ENCODE results near the gene CDKN3. TPM values are rescaled to one million over a fixed set of nuclear protein-coding genes. Genes with fewer than 3 reads are reported as not detected.
"Not testable (repeated sequence)": the region's sequence is repeated elsewhere in the genome, so short reads cannot be mapped to it uniquely, and the experiment has no call there.

The CDKN3 gene
- total RNA-seq, 1 experiment from 2014 or later = 150 TPM

- no peak for DNase-seq (ENCODE audit: low spot score)
These were observed 26.2 kb upstream of the CDKN3 start for GRCh38 chr14:54370323-54371198.

DNA sequence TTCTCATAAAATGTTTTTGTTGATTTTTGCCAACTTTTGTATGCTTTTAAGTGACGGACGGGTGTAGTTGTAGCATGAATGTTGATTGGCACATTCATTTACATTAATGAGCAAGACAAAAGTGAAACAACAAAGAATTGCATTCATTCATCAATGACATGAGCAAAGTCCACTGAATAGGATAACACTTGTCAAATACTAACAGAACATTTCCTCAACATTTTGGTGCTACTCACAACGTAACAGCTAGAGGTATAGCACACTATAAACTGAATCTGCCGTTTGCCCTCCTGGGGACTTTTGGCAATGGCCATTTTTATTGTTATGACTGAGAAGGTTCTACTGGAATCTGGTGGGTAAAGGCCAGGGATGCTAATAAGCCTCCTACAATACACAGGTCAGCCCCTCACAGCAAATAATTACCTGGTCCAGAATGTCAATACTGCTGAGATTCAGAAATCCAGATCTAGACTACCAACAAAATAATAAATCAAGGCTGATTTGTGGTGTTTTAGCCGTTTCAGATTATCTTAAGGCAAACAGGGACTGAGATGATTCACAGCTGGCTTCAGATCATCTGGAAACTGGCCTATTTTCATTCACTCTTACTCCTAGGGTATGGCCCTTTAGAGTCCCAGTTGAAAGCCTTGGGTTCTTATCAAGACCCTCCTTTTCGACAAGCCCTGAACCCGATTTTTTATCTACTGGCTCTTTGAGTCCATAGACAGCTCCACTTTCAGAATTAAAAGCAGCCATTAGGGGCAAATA is 22.5 kb upstream of the CDKN3 start:
- DNase-seq (ENCODE audit: low spot score) = no peak

DNA sequence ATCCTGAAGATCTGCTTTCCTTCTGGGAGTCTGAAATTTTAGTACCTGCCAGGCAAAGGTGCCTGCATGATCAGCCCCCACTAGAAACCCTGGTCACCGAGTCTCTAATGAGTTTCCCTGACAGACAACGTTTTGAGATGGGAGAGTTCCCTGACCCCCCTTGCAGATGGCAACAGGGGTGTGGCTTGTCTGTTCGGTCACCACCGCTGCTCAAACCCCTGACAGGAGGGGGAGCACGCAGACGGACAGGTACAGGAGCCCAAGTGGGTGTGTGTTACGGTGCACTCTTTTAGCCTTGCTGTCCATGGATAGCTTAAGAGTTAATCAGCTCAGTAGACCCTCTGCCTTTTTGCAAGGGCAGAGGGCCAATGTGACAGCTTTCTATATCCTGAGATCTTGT is 19.3 kb upstream of the CDKN3 start:
- no peak for DNase-seq (ENCODE audit: low spot score)

DNA sequence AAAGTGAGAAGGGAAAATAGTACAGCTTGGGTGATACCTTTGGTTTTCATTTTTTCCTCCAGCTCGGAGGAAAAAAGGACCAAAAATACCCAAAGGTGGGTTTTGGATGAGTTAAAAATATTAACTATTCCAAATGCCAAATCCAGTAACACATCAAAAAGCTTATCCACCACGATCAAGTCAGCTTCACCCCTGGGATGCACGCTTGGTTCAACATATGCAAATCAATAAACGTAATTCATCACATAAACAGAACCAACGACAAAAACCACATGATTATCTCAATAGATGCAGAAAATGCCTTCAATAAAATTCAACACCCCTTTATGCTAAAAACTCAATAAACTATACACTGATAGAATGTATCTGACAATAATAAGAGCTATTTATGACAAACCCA is 17.9 kb upstream of the CDKN3 start:
- DNase-seq (ENCODE audit: low spot score) = not testable (repeated sequence)

DNA sequence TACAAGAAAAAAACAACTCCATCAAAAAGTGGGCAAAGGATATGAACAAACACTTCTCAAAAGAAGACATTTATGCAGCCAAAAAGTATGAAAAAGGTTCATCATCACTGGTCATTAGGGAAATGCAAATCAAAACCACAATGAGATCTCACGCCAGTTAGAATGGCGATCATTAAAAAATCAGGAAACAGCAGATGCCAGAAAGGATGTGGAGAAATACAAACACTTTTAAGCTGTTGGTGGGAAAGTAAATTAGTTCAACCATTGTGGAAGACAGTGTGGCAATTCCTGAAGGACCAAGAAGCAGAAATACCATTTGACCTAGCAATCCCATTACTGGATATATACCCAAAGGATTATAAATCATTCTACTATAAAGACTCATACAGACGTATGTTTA is 16.2 kb upstream of the CDKN3 start:
- not testable (repeated sequence) for DNase-seq (ENCODE audit: low spot score)

DNA sequence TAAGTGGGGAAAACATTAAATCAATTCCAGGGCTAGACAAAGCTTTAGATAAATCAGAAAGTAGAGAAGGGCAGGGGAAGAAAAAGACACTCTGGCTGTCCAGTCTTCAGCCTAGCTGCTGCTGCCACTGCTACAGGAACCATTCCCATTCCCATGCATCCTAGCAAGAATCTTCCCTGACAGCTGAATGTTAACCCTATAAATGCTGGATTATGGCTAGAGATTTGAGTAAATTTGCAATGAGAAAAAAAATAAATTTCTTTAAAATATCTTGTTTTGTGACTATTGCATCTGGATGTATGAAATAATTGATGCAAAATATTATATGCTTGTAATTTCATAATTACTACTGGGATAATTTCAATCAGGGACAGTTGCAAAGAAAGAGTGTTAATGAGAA is 15.0 kb upstream of the CDKN3 start:
- DNase-seq (ENCODE audit: low spot score) = no peak

DNA sequence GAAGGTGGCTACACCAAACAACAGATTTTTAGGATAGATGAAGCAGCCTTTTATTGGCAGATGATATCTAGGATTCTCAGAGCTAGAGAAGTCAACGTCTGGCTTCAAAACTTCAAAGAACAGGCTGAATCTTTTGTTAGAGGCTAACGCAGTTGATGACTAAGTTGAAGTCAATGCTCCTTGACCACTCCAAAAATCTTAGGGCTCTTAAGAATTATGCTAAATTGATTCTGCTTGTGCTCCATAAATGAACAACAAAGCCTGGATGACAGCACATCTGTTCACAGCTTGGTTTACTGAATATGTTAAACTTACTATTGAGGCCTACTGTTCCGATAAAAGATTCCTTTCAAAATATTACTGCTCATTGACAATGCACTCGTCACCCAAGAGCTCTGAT is 13.0 kb upstream of the CDKN3 start:
- no peak for DNase-seq (ENCODE audit: low spot score)

DNA sequence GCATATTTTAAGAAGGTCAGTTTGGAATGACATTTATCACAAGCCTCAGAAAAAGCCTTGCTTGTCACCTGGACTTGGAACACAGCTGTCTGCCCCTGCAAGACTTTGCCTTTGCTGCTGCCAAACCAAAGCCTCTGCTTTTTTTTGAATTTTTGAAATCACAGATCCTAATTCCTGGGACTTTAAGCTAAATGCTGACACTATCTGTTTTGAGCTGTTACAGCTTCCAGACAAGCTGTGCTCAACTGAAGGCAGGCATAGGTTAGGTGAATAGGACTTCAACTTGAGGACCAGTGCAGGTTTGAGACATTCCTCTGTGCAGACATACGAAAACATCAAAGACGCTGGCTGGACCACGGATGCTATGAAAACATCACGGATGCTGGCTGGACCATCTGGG is 11.3 kb upstream of the CDKN3 start:
- no peak for DNase-seq (ENCODE audit: low spot score)

DNA sequence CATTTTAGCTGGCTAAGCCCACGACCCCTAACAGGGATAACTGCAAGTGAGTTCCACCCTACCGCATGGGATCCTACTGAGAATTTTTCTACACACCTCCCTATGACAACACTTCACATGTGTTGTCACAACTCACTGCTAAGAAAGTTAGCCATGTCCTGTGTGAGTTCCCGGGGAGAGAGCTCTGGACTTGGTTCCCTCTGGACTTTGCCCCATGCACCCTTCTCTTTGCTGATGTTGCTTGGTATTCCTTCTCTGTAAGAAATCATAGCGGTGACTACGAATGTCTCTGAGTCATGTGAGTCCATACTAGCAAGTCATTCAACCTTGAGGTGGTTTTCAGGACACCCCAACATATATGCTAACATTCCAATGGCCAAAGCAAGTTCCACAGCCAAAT is 9.5 kb upstream of the CDKN3 start:
- no peak for DNase-seq (ENCODE audit: low spot score)

- DNase-seq (ENCODE audit: low spot score) = no peak
These were observed 4.5 kb upstream of the CDKN3 start for GRCh38 chr14:54392131-54392859.

GRCh38 chr14:54392986-54393884 is 3.6 kb upstream of the CDKN3 start:
- DNase-seq (ENCODE audit: low spot score) = not testable (repeated sequence)

DNA sequence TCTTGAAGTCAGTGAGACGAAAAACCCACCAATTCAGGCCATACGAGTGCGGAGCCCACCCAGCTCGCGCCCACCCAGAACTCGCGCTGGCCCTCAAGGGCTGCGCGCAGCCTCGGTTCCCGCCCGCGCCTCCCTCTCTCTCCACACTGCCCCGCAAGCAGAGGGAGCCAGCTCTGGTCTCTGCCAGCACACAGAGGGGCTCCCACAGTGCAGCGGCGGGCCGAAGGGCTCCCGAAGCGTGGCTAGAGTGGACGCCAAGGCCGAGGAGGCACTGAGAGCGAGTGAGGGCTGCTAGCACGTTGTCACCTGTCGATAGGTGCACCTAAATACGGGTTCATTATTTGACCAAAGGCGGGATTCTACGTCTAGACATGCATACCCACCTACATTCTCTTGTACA is 2.2 kb upstream of the CDKN3 start:
- DNase-seq (ENCODE audit: low spot score) = no peak

DNA sequence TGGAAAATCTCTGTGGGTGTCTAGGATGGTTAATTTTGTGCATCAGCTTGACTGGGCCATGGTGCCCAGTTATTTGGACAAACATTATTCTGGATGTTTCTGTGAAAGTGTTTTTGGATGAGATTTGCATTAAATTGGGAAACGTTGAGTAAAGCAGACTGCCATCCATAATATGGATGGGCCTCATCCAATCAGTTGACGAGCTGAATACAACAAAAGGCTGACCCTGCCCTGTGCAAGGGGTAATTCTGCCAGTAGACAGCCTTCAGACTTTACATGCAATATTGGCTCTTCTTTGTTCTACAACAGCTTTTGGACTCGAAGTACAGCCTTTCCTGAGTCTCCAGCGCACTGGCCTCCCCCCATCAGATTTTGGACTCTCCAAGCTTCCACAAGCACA is 1.5 kb upstream of the CDKN3 start:
- DNase-seq (ENCODE audit: low spot score) = no peak

- DNase-seq (ENCODE audit: low spot score) = no peak
These were observed 1.1 kb upstream of the CDKN3 start for GRCh38 chr14:54395716-54396115.

DNA sequence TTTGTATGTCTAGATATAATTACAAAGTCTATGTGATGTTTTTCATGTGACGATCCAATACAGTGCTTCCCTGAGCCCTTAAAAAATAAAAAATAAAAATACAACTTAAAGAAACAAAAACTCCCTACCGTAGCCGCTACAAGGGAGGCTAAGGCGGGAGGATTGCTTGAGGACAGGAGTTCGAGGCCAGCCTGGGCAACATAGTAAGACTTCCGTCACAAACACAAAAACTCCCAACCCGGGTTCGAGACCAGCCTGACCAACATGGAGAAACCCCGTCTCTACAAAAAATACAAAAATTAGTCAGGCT is 669 bp upstream of the CDKN3 start:
- DNase-seq (ENCODE audit: low spot score) = no peak

DNA sequence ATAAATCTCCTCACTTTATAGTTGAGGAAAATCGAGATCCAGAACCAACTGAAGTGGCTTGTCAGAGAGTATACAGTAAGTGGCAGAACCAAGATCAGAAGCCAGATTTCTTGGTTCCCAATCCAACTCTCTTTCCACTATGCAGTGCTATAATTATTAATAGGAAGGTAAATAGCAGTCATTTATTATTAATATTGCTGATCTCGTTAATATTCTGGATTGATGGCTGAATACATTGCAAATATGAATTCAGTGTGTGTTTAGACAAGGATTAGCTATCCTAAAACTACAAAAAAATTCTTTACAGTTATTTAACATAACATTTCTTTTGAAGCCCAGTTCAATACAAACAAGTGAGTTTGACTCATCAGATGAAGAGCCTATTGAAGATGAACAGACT is 2.8 kb downstream of the CDKN3 start:
- no peak for DNase-seq (ENCODE audit: low spot score)

- not testable (repeated sequence) for DNase-seq (ENCODE audit: low spot score)
These were observed 6.7 kb downstream of the CDKN3 start for GRCh38 chr14:54403401-54404005.

DNA sequence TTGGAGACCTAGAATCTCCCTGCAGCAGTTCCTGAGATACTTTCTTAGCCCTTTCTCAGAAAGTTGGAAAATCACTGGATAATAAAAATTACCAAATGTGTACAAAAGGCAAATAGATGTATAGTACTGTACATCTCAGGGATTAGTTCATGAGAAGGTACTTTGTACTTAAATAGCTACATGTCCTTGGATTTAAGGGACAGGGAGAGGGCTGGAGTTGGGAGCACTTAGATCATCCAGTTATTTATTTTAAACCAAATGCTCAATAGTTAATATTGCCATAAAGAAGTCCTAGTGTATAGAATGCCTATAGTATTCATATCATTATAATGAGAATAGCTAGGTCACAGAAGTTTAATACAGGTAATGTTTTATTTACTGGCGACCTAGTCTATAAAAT is 13.4 kb downstream of the CDKN3 start:
- no peak for DNase-seq (ENCODE audit: low spot score)

- DNase-seq (ENCODE audit: low spot score) = no peak
These were observed 14.6 kb downstream of the CDKN3 start for GRCh38 chr14:54411371-54411770.

DNA sequence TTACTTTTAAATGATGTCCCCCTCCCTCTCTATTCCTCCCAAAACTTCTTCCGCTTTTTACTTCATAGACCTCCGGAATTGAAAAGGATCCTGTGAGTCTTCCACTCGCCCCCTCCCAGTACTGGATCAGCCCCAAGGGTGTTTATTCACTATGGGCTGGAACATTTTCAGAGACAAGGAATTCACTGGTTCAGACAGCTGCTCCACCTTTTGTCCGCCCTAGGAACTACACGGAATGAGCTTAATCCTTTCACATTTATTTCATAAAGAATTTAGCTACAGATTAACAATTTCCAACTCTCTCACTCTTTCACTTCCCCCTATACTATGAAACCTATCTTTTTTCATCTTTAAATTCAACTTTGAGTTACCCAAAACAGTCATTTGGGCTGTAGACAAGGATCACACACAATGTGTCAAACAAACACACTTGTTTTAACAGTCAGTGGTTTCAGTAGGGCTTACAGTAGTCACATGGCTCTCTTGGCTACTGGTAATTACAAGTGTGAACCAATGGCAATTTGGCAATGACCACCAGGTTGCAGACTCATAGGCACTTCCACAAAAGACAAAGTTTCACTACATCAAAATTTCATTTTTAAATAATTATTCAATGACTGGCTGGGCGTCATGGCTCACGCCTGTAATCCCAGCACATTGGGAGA is 23.8 kb downstream of the CDKN3 start:
- peak; percentile 26 for DNase-seq (ENCODE audit: low spot score)

- DNase-seq (ENCODE audit: low spot score) = no peak
These were observed 27.2 kb downstream of the CDKN3 start for GRCh38 chr14:54423991-54424390.
